DND-41 (cell line): ENCODE results near the gene HSPG2.
A peak's percentile ranks its signal among the peaks of the same experiment; 100 is the strongest.

Source experiments
- ATAC-seq: fragments of 200-7000 bp; cut with Tn5 transposase; 3 replicates; pipeline ENCODE4 v1.9.1; 2021; ENCODE audit warnings: low read depth; ENCODE audit not compliant: insufficient read depth
- DNase-seq: peaks from one replicate; pipeline ENCODE4 v3.0.0-alpha.2; 2020
- H2AFZ ChIP-seq: 2 replicates; pipeline ENCODE4 v1.6.0; 2012; ENCODE audit warnings: low read depth, low read length
- H3K27ac ChIP-seq: 2 replicates; pipeline ENCODE4 v1.5.1; 2012; ENCODE audit warnings: low read length, inconsistent platforms
- H3K27me3 ChIP-seq: fragments of 200-600 bp; sonication (generic); 2 replicates; pipeline ENCODE4 v1.6.0; 2012; ENCODE audit warnings: low read length, mild to moderate bottlenecking, inconsistent platforms; ENCODE audit not compliant: insufficient read depth, poor library complexity
- H3K36me3 ChIP-seq: 2 replicates; pipeline ENCODE4 v1.5.1; 2012; ENCODE audit warnings: low read length, inconsistent platforms; ENCODE audit not compliant: insufficient read depth
- H3K4me1 ChIP-seq: 2 replicates; pipeline ENCODE4 v1.5.1; 2012; ENCODE audit warnings: mild to moderate bottlenecking, low read length; ENCODE audit not compliant: insufficient read depth
- H3K4me2 ChIP-seq: 2 replicates; pipeline ENCODE4 v1.6.0; 2012; ENCODE audit warnings: mild to moderate bottlenecking, moderate library complexity, low read length, inconsistent platforms; ENCODE audit not compliant: insufficient read depth
- H3K4me3 ChIP-seq, 2 experiments: fragments of 200-600 bp in 1 of 2; shearing (Covaris generic) in 1 of 2; 2 replicates each; pipeline ENCODE4 v1.5.1; 2012 to 2016; ENCODE audit warnings: inconsistent platforms in 2 of 2, low read length in 2 of 2, mild to moderate bottlenecking in 2 of 2, low read depth in 1 of 2, moderate library complexity in 1 of 2
- H3K79me2 ChIP-seq: 2 replicates; pipeline ENCODE4 v1.6.0; 2012; ENCODE audit warnings: low read length, inconsistent platforms; ENCODE audit not compliant: insufficient read depth
- H3K9ac ChIP-seq: 2 replicates; pipeline ENCODE4 v1.6.0; 2012; ENCODE audit warnings: low read depth, mild to moderate bottlenecking, inconsistent platforms, low read length, moderate library complexity
- H3K9me3 ChIP-seq: 2 replicates; pipeline ENCODE4 v1.5.1; 2012; ENCODE audit warnings: low read length, moderate library complexity, mild to moderate bottlenecking, inconsistent platforms; ENCODE audit not compliant: insufficient read depth, severe bottlenecking
- H4K20me1 ChIP-seq: 2 replicates; pipeline ENCODE4 v1.6.0; 2012; ENCODE audit warnings: low read length; ENCODE audit not compliant: insufficient read depth
- CTCF ChIP-seq: IDR thresholded peaks from 2 replicates; pipeline ENCODE4 v1.5.1; 2012; ENCODE audit warnings: borderline replicate concordance, low read length, moderate library complexity, mild to moderate bottlenecking; ENCODE audit not compliant: poor library complexity, severe bottlenecking; ENCODE audit errors: extremely low read depth
- EZH2 ChIP-seq: IDR thresholded peaks from 3 replicates; pipeline ENCODE4 v1.6.1; 2012; ENCODE audit warnings: borderline replicate concordance, low read depth, mild to moderate bottlenecking, moderate library complexity, low read length, inconsistent platforms; ENCODE audit not compliant: severe bottlenecking

Gene HSPG2

GRCh38 chr1:21956720-21957552 is 19.8 kb upstream of the HSPG2 start:
- no peaks in the 10 kb centered on the region for H3K36me3 ChIP-seq
- no peak for DNase-seq
- no peak for ATAC-seq
- no peak overlapping the region for H3K4me3 ChIP-seq
- no peaks in the 10 kb centered on the region for H3K4me1 ChIP-seq
- H2AFZ ChIP-seq, result no peak overlapping the region
- TF ChIP-seq CTCF, result no peak
- TF ChIP-seq EZH2, result no peak
- peaks cover 3% of the 10 kb centered on the region for H3K27me3 ChIP-seq
- no peaks in the 10 kb centered on the region for H3K79me2 ChIP-seq
- peaks cover 5% of the 10 kb centered on the region; the same call in 1 of the 2 replicates for H4K20me1 ChIP-seq
- H3K9me3 ChIP-seq, result no peaks in the 10 kb centered on the region
- no peak overlapping the region for H3K9ac ChIP-seq
- no peak overlapping the region for H3K27ac ChIP-seq
- no peak overlapping the region for H3K4me2 ChIP-seq

- Histone ChIP-seq H3K27me3 (peaks cover 4% of the 10 kb centered on the region), H3K27ac (no peak overlapping the region), H3K4me3 (no peak overlapping the region), H3K4me2 (no peak overlapping the region), H3K4me1 (no peaks in the 10 kb centered on the region), H4K20me1 (peaks cover 5% of the 10 kb centered on the region; the same call in 1 of the 2 replicates), H3K9ac (no peak overlapping the region), H3K36me3 (no peaks in the 10 kb centered on the region), H2AFZ (no peak overlapping the region), H3K79me2 (no peaks in the 10 kb centered on the region), H3K9me3 (no peaks in the 10 kb centered on the region)
- DNase-seq (peak; percentile 10), ATAC-seq (no peak)
- TF ChIP-seq EZH2, result no peak
- TF ChIP-seq CTCF, result no peak
Observed at GRCh38 chr1:21955501-21956281, 18.6 kb upstream of the HSPG2 start.

GRCh38 chr1:21955058-21955457 is 17.9 kb upstream of the HSPG2 start:
- no peaks in the 10 kb centered on the region for H3K36me3 ChIP-seq
- ATAC-seq, result no peak
- H3K9ac ChIP-seq, result no peak overlapping the region
- no peak for TF ChIP-seq EZH2
- no peak for TF ChIP-seq CTCF
- no peak for DNase-seq
- no peaks in the 10 kb centered on the region for H3K9me3 ChIP-seq
- H3K27me3 ChIP-seq, result peaks cover 4% of the 10 kb centered on the region
- no peak overlapping the region for H2AFZ ChIP-seq
- no peak overlapping the region for H3K27ac ChIP-seq
- H3K4me2 ChIP-seq, result no peak overlapping the region
- no peaks in the 10 kb centered on the region for H3K79me2 ChIP-seq
- H4K20me1 ChIP-seq, result peaks cover 5% of the 10 kb centered on the region; the same call in 1 of the 2 replicates
- H3K4me3 ChIP-seq, result no peak overlapping the region
- no peaks in the 10 kb centered on the region for H3K4me1 ChIP-seq
